A549 treated with AZD9567 at 1 μM for 4 hours (cell line): Measurements from ENCODE around the gene CADM3. TPM values are rescaled to one million over a fixed set of nuclear protein-coding genes. Genes with fewer than 3 reads are reported as not detected.

ENCODE experiments used
- total RNA-seq: library from RNA; stranded (reverse); fragments of 200-300 nt; extraction: Qiagen RNA extraction; gene quantifications from 5 replicates; pipeline ENCODE4 v1.2.3, GENCODE V29; 2022; ENCODE audit not compliant: insufficient read depth

The CADM3 gene
- total RNA-seq, result 0.12 to 0.16 TPM (median 0.14 TPM) in 4 of 5 replicates, not detected in the other

GRCh38 chr1:159171254-159171687 lies at the start of gene CADM3:
TSS of gene CADM3 (plus strand) at chr1:159171615. CDS start at chr1:159171766, 151 bp downstream.

GRCh38 chr1:159204161-159205141 lies 33.0 kb downstream of the CADM3 start, which contains the start of gene ACKR1:
TSS of gene ACKR1 (plus strand) at chr1:159204875. CDS start at chr1:159204960, 85 bp downstream.

Other genes starting within 250 kb of the CADM3 start
- gene PYHIN1, start 240.1 kb upstream of the CADM3 start, total RNA-seq, result not detected in 5 replicates
- 2.1 to 3.2 TPM (median 2.6 TPM) in 5 replicates for gene IFI16, start 161.7 kb upstream of the CADM3 start, total RNA-seq
- gene AIM2, start 94.8 kb upstream of the CADM3 start, total RNA-seq, result not detected in 5 replicates
- 0.08 TPM in 1 of 5 replicates, not detected in the others for gene ACKR1, start 33.3 kb downstream of the CADM3 start, total RNA-seq
- gene FCER1A, start 130.7 kb downstream of the CADM3 start, total RNA-seq, result not detected in 5 replicates